H9 (cell line): Measurements from ENCODE around the gene CLCNKA. TPM values are rescaled to one million over a fixed set of nuclear protein-coding genes. Genes with fewer than 3 reads are reported as not detected.

Experiments
- DNase-seq: peaks from one replicate; pipeline ENCODE4 v3.0.0-alpha.2; 2017
- H2AFZ ChIP-seq: one replicate; pipeline ENCODE4 v1.6.1; 2013; ENCODE audit warnings: mild to moderate bottlenecking, low read length, control low read depth, moderate library complexity
- H2AK5ac ChIP-seq: 2 replicates; pipeline ENCODE4 v1.6.1; 2013; ENCODE audit warnings: low read length, control low read depth, mixed read lengths; ENCODE audit not compliant: insufficient read length
- H2BK120ac ChIP-seq: one replicate; pipeline ENCODE4 v1.6.1; 2013; ENCODE audit warnings: low read depth, mild to moderate bottlenecking, low read length, control low read depth, inconsistent platforms; ENCODE audit not compliant: poor library complexity, severe bottlenecking
- H2BK12ac ChIP-seq: 2 replicates; pipeline ENCODE4 v1.6.1; 2013; ENCODE audit warnings: low read length, control low read depth, mixed read lengths, low read depth; ENCODE audit not compliant: insufficient read length
- H2BK15ac ChIP-seq: 2 replicates; pipeline ENCODE4 v1.6.1; 2013; ENCODE audit warnings: low read depth, low read length, control low read depth
- H2BK20ac ChIP-seq: one replicate; pipeline ENCODE4 v1.6.1; 2013; ENCODE audit warnings: low read depth, mild to moderate bottlenecking, low read length, control low read depth, inconsistent platforms; ENCODE audit not compliant: poor library complexity, severe bottlenecking
- H2BK5ac ChIP-seq: 2 replicates; pipeline ENCODE4 v1.6.1; 2013; ENCODE audit warnings: low read length, control low read depth, mixed read lengths; ENCODE audit not compliant: insufficient read length
- H3K14ac ChIP-seq: 2 replicates; pipeline ENCODE4 v1.6.1; 2013; ENCODE audit warnings: low read length, control low read depth; ENCODE audit not compliant: insufficient read depth
- H3K18ac ChIP-seq: 2 replicates; pipeline ENCODE4 v1.6.1; 2013; ENCODE audit warnings: low read depth, mild to moderate bottlenecking, mixed read lengths, low read length, control low read depth; ENCODE audit not compliant: insufficient read length
- H3K23ac ChIP-seq: 2 replicates; pipeline ENCODE4 v1.6.1; 2013; ENCODE audit warnings: low read length, control low read depth, mixed read lengths, low read depth; ENCODE audit not compliant: insufficient read length
- H3K23me2 ChIP-seq: 2 replicates; pipeline ENCODE4 v1.6.1; 2013; ENCODE audit warnings: low read depth, mild to moderate bottlenecking, mixed read lengths, low read length, control low read depth; ENCODE audit not compliant: insufficient read length, poor library complexity, severe bottlenecking
- H3K27ac ChIP-seq: 2 replicates; pipeline ENCODE4 v1.5.1; 2013; ENCODE audit warnings: low read length, control low read depth, mixed read lengths, low read depth; ENCODE audit not compliant: insufficient read length
- H3K27me3 ChIP-seq: 2 replicates; pipeline ENCODE4 v1.6.1; 2013; ENCODE audit warnings: low read length, control low read depth, inconsistent platforms; ENCODE audit not compliant: insufficient read depth
- H3K4ac ChIP-seq: 2 replicates; pipeline ENCODE4 v1.6.1; 2013; ENCODE audit warnings: low read depth, mild to moderate bottlenecking, control low read depth, inconsistent platforms, low read length, moderate library complexity
- H3K4me1 ChIP-seq: 2 replicates; pipeline ENCODE4 v1.6.1; 2013; ENCODE audit warnings: low read length, control low read depth, inconsistent platforms; ENCODE audit not compliant: insufficient read depth
- H3K4me2 ChIP-seq: 2 replicates; pipeline ENCODE4 v1.6.1; 2013; ENCODE audit warnings: low read length, control low read depth, mixed read lengths; ENCODE audit not compliant: insufficient read length, insufficient read depth
- H3K56ac ChIP-seq: 2 replicates; pipeline ENCODE4 v1.6.1; 2013; ENCODE audit warnings: low read depth, mild to moderate bottlenecking, mixed read lengths, low read length, control low read depth; ENCODE audit not compliant: insufficient read length
- H3K79me1 ChIP-seq: 2 replicates; pipeline ENCODE4 v1.6.1; 2013; ENCODE audit warnings: low read depth, mild to moderate bottlenecking, moderate library complexity, low read length, control low read depth, inconsistent platforms; ENCODE audit not compliant: insufficient read depth, poor library complexity, severe bottlenecking
- H3K79me2 ChIP-seq: 2 replicates; pipeline ENCODE4 v1.6.1; 2013; ENCODE audit warnings: low read length, control low read depth, inconsistent platforms; ENCODE audit not compliant: insufficient read depth
- H3K9ac ChIP-seq: 2 replicates; pipeline ENCODE4 v1.6.1; 2013; ENCODE audit warnings: low read length, control low read depth, mixed read lengths; ENCODE audit not compliant: insufficient read length; ENCODE audit errors: extremely low read depth
- H3K9me3 ChIP-seq: one replicate; pipeline ENCODE4 v1.6.1; 2013; ENCODE audit warnings: low read depth, low read length, inconsistent platforms; ENCODE audit not compliant: control insufficient read depth
- H3T11ph ChIP-seq: one replicate; pipeline ENCODE4 v1.6.1; 2013; ENCODE audit warnings: mild to moderate bottlenecking, low read length, control low read depth, inconsistent platforms
- H4K20me1 ChIP-seq: one replicate; pipeline ENCODE4 v1.6.1; 2013; ENCODE audit not compliant: control insufficient read depth, insufficient read length, insufficient read depth
- H4K5ac ChIP-seq: 2 replicates; pipeline ENCODE4 v1.6.1; 2013; ENCODE audit warnings: low read depth, mild to moderate bottlenecking, mixed read lengths, low read length, control low read depth; ENCODE audit not compliant: insufficient read length
- H4K8ac ChIP-seq: replicated peaks from 2 replicates; pipeline ENCODE4 v1.6.1; 2013; ENCODE audit warnings: low read length, control low read depth, mixed read lengths, low read depth; ENCODE audit not compliant: insufficient read length
- H4K91ac ChIP-seq: 2 replicates; pipeline ENCODE4 v1.6.1; 2013; ENCODE audit warnings: low read depth, mild to moderate bottlenecking, moderate library complexity, mixed read lengths, low read length, control low read depth; ENCODE audit not compliant: insufficient read length
- H3K27ac Mint-ChIP-seq, 3 experiments: 2 replicates in 2 of 3; 3 replicates in 1 of 3; pipeline ENCODE4 v1.8.0; 2020 to 2021; ENCODE audit warnings: mixed read lengths in 3 of 3, mild to moderate bottlenecking in 1 of 3, moderate library complexity in 1 of 3
- H3K27me3 Mint-ChIP-seq: 2 replicates; pipeline ENCODE4 v1.8.0; 2021; ENCODE audit warnings: low read depth, mild to moderate bottlenecking, moderate library complexity, mixed read lengths
- H3K36me3 Mint-ChIP-seq, 3 experiments: 2 replicates in 2 of 3; 3 replicates in 1 of 3; pipeline ENCODE4 v1.8.0; 2020 to 2021; ENCODE audit warnings: low read depth in 3 of 3, mixed read lengths in 3 of 3; ENCODE audit not compliant: insufficient read depth in 1 of 3
- H3K4me1 Mint-ChIP-seq, 2 experiments: 2 replicates each; pipeline ENCODE4 v1.8.0; 2020; ENCODE audit warnings: mixed read lengths in 2 of 2
- H3K4me3 Mint-ChIP-seq, 2 experiments: 2 replicates in 1 of 2; 3 replicates in 1 of 2; pipeline ENCODE4 v1.8.0; 2020 to 2021; ENCODE audit warnings: mild to moderate bottlenecking in 2 of 2, mixed read lengths in 2 of 2, moderate library complexity in 1 of 2
- H3K9me3 Mint-ChIP-seq, 2 experiments: 2 replicates in 1 of 2; 3 replicates in 1 of 2; pipeline ENCODE4 v1.8.0; 2020; ENCODE audit warnings: mild to moderate bottlenecking in 2 of 2, mixed read lengths in 2 of 2, moderate library complexity in 1 of 2
- CTCF ChIP-seq: fragments of 200-600 bp; sonication (generic); conservative IDR thresholded peaks from 3 replicates; pipeline ENCODE4 v1.8.0; 2021; ENCODE audit warnings: antibody characterized with exemption, mild to moderate bottlenecking
- WGBS: extraction: QIAGEN DNeasy Blood & Tissue Kit; methylation state at CpG from one replicate; pipeline ENCODE4 v1.1.7; 2013; ENCODE audit warnings: missing lambda C conversion rate, low lambda C conversion rate, mixed read lengths; ENCODE audit not compliant: insufficient read length; ENCODE audit errors: extremely low coverage; 5-methylcytosine and 5-hydroxymethylcytosine counted together
- total RNA-seq: library from RNA; stranded (reverse); gene quantifications from 2 replicates; pipeline ENCODE4 v1.2.1, GENCODE V29; 2021

CLCNKA gene
- total RNA-seq, 1 experiment from 2014 or later = 0.98 TPM

DNA sequence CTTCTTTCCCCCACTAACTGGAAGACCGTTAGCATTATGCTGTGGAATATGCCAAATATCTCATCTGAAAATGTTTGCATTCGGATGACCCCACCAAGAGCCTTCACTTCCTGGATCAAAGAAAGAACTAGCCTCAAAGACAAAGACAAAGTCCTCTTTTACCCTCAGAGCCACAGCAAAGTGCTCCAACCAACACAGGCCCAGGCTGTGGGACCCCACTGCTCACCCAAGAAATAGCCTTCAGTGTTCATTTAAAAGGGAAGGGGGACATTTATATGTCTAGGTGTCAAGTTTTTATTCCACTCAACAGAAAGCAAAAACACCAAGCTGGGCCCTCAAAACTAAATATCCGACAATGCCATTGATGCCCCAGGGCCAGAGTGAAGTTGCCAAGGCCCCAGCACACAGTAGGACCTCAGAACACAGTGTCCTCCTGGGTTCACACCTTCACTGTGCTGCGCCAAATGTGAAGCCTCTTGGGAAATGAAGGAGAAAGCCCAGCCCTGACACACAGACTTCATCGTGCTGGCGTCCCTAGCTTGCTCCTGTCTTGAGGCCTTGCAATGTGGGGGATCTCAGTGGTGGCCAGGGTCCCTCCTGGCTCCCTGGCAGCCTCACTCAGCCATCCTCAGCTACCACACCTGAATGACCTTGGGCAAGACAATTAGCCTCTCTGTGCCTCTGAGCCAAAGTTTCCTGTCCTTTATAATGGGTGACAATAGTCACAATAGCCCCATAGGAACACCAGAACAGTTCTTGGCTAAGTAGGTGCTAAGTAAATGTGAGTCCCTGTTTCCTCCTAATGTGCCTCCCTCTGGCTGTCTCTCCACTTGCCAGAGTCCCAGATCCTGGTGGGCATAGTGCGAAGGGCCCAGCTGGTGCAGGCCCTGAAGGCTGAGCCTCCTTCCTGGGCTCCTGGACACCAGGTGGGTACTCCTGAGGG is 33.0 kb downstream of the CLCNKA start:
- H3K23ac ChIP-seq = no peak overlapping the region
- H2BK12ac ChIP-seq = no peak overlapping the region
- H4K20me1 ChIP-seq = no peaks in the 10 kb centered on the region
- H2BK15ac ChIP-seq = no peak overlapping the region
- no peak overlapping the region for H3K14ac ChIP-seq
- no peak overlapping the region for H4K8ac ChIP-seq
- H4K91ac ChIP-seq = no peak overlapping the region
- no peaks in the 10 kb centered on the region for H3K79me2 ChIP-seq
- WGBS = no CpG with 5 or more reads among the region's 7 CpGs
- H3K4ac ChIP-seq = no peak overlapping the region
- H3K56ac ChIP-seq = no peak overlapping the region
- no peak overlapping the region for H3K27ac Mint-ChIP-seq
- no peak for TF ChIP-seq CTCF
- H3K4me2 ChIP-seq = no peak overlapping the region
- no peaks in the 10 kb centered on the region for H3K27me3 ChIP-seq
- H3K4me1 ChIP-seq = peaks cover 2% of the 10 kb centered on the region; the same call in 1 of the 2 replicates
- no peaks in the 10 kb centered on the region for H3K9me3 ChIP-seq
- H2AFZ ChIP-seq = no peak overlapping the region
- no peak overlapping the region for H4K5ac ChIP-seq
- no peak overlapping the region for H2BK5ac ChIP-seq
- no peaks in the 10 kb centered on the region for H3K23me2 ChIP-seq
- DNase-seq = no peak
- no peak overlapping the region for H2AK5ac ChIP-seq
- no peaks in the 10 kb centered on the region for H3K36me3 Mint-ChIP-seq
- no peak overlapping the region for H3K9ac ChIP-seq
- H3K27me3 Mint-ChIP-seq = peaks cover 2% of the 10 kb centered on the region; the same call in 1 of the 2 replicates
- no peaks in the 10 kb centered on the region for H3K9me3 Mint-ChIP-seq
- H2BK120ac ChIP-seq = no peak overlapping the region
- no peaks in the 10 kb centered on the region for H3K79me1 ChIP-seq
- no peak overlapping the region for H3K18ac ChIP-seq
- H3K4me1 Mint-ChIP-seq = peaks cover 14 to 21% of the 10 kb centered on the region in 2 experiments
- no peak overlapping the region for H3K27ac ChIP-seq
- no peak overlapping the region for H2BK20ac ChIP-seq
- no peak overlapping the region for H3T11ph ChIP-seq
- no peak overlapping the region for H3K4me3 Mint-ChIP-seq
